ENCODE data around the gene EHBP1L1.

The EHBP1L1 gene

DNA sequence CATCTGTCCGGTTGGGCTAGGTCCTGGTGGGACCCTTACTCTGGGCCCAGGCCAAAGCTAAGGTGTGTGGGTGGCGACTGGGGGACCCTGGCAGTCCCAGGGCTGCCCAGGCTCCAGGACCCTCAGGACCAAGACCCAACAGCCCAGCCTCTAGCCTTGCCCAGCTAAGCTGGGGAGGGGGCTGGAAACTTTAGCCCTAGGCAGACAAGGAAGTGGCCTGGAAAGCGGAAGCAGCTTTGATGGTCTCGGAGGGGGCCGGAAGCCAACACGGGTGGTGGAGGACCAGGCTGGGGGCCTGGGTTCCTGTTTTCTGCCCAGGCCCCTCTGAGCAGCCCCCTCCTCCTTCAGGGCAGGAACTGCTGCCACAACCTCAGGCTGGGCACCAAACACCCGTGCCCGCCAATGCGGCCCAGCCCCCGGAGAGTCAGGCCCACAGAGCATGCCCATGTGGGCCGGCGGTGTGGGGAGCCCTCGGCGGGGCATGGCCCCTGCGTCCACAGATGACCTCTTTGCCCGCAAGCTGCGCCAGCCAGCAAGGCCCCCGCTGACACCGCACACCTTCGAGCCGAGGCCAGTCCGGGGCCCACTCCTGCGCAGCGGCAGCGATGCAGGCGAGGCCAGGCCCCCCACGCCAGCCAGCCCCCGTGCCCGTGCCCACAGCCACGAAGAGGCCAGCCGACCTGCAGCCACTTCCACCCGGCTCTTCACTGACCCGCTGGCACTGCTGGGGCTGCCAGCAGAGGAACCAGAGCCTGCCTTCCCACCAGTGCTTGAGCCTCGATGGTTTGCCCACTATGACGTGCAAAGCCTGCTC is 64.8 kb downstream of the EHBP1L1 start:
- TF ChIP-seq CTCF (conservative IDR thresholded peaks at IDR 0.05): no peak
- H3K27ac ChIP-seq: no peak overlapping the region

DNA sequence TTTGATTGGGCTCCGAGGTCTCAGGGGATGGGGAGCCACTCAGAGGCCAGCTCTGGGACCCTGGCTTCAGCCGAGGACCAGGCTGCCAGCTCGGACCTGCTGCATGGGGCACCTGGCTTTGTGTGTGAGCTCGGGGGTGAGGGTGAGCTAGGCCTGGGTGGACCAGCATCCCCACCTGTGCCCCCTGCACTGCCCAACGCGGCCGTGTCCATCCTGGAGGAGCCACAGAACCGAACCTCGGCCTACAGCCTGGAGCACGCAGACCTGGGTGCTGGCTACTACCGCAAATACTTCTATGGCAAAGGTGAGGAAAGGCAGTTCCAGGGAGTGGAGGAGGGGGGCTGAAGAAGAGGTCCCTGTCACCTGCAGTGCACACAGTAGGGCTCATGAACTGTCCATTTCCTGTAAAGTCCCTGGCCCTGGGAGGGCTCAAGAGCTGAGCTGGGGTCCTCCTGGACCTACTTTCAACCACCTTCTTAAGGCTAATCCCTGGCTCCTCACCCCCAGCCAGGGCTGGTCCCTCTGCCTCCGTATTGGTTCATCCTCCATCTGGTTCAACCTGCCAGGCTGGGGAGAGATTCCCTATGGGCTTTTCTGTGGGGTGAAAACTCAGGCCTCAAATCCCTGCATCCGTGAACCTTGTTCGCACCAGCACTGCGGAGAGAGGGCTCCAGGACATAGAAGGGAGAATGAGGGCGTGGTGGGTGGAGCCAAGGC is 65.6 kb downstream of the EHBP1L1 start:
- H3K27ac ChIP-seq: no peak overlapping the region
- no peak for TF ChIP-seq CTCF (conservative IDR thresholded peaks at IDR 0.05)

Data from VCaP (cell line).